Myometrial cell (primary cell): Measurements from ENCODE around the gene TFIP11. TPM values are rescaled to one million over a fixed set of nuclear protein-coding genes. Genes with fewer than 3 reads are reported as not detected.

Source experiments
- total RNA-seq: library from RNA; depleted of rRNA; stranded (reverse); fragments of >200 nt; gene quantifications from 2 replicates; pipeline ENCODE4 v1.2.3, GENCODE V29; 2015

Gene TFIP11
- total RNA-seq, result 22.5 and 35.8 TPM in 2 replicates

DNA sequence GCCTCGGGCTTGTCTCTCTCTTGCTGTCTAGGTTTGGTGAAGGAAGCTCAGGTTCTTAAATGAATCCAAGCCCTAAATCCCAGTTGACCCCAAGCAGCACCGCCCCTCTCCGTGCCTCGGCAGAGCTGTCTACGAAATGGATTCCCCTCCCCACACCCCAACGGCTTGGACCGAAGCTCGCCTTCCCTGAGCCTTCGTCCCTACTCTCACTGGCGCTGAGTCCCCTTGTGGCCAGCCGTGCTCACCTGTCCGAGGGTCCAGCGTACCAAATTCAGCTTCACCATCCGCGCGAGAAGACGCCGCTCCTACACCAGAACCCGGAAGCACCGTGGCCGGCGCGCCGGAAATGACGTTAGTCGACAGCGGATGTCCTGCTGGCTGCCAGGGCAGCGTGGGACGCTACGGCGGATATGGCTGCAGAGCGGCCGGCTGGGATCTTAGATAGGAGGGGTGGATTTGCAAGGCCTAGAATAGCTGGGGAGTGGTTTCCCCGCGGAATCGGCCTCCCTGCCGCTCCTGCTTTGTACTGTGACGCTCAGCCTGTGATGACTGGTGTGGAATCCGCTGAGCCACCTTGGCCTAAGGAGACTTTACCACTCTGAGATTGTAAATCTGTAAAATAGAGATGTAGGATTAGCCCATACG, at the start of gene TFIP11:
Gene TFIP11 (minus strand): TSS at position 325 of the 645 bp plus-strand sequence. CDS start 2,201 bp downstream, outside the sequence.

DNA sequence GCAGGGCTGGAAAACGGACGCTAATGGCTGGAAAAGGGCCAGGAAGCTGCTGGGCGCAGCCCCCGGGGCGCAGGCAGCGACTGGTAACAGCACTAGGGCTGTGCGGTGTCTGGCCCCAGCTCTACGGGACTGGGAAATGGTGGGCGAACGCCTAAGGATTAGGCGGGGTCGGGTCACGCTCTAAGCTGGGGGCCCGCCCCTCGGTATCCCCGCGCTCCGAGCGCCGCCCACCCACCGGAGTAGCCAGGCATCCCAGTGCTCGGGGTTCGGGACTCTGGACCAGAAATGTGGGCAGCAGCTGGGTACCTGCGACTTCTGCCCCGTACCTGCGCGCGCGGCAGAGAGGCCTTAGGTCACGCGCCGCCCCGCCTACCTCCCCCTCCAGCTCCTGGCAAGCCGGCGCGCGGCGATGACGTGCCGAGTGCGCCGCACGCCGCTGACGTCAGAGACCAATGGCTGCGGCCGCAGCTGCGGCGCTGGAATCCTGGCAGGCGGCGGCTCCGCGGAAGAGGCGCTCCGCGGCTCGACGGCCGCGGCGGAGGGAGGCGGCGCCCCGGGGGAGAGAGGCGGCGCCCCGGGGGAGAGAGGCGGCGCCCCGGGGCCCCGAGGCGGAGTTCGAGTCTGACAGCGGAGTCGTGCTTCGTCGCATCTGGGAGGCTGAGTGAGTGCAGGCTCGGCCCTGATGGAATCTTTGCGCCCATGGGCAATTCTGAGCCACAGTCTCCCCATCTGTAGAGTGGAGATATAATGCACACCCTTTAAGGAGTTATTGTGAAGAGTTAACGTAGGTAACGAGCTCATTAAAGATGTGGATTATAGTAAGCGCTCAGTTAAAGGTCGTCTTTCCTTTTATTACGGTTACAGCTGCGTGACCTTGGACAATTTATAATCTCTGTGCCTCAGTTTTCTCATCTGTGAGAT, 28.6 kb downstream of the TFIP11 start, which contains the start of the genes HPS4 and SRRD:
Gene HPS4 (minus strand): TSS at position 345 of the 921 bp plus-strand sequence. CDS start 2,021 bp downstream, outside the sequence.
Gene SRRD (plus strand): TSS at position 439 of the 921 bp plus-strand sequence. CDS start 14 bp downstream, at position 453.

Other genes starting within 250 kb of the TFIP11 start
- gene ASPHD2, start 83.2 kb downstream of the TFIP11 start, total RNA-seq, result 0.86 and 0.89 TPM in 2 replicates
- 12.4 and 22.0 TPM in 2 replicates for gene HPS4, start 28.7 kb downstream of the TFIP11 start, total RNA-seq
- 13.0 and 26.6 TPM in 2 replicates for gene SRRD, start 28.6 kb downstream of the TFIP11 start, total RNA-seq
- gene TPST2, start 77.7 kb upstream of the TFIP11 start, total RNA-seq, result 28.4 and 29.7 TPM in 2 replicates
- gene CRYBB1, start 105.6 kb upstream of the TFIP11 start, total RNA-seq, result not detected in 2 replicates
- gene CRYBA4, start 109.5 kb upstream of the TFIP11 start, total RNA-seq, result not detected in 2 replicates
- 0.18 and 0.86 TPM in 2 replicates for gene MIAT, start 145.1 kb upstream of the TFIP11 start, total RNA-seq